Cardiac muscle cell (in vitro differentiated cells and primary cell): ENCODE measurements around the gene TGFBR2. TPM values are rescaled to one million over a fixed set of nuclear protein-coding genes. Genes with fewer than 3 reads are reported as not detected.
A peak's percentile ranks its signal among the peaks of the same experiment; 100 is the strongest.

Experiments
- DNase-seq, 2 donors: peaks; one replicate each; pipeline versions ENCODE4 v3.0.0 to v3.0.0-alpha.2; 2010 to 2017; ENCODE audit warnings: low read depth in 1 of 2, low spot score in 1 of 2
- H3K27ac ChIP-seq: fragments of 200-600 bp; sonication (generic); 2 replicates; pipeline ENCODE4 v1.5.1; 2016
- H3K27me3 ChIP-seq: fragments of 200-600 bp; sonication (generic); 2 replicates; pipeline ENCODE4 v1.6.0; 2016; ENCODE audit warnings: control low read depth
- H3K36me3 ChIP-seq: fragments of 200-600 bp; sonication (generic); 2 replicates; pipeline ENCODE4 v1.5.1; 2016; ENCODE audit warnings: control low read depth
- H3K4me1 ChIP-seq: fragments of 200-600 bp; sonication (generic); 2 replicates; pipeline ENCODE4 v1.8.1; 2017; ENCODE audit warnings: low read depth, mild to moderate bottlenecking, mixed run types
- H3K4me3 ChIP-seq: fragments of 200-600 bp; sonication (generic); 2 replicates; pipeline ENCODE4 v1.5.1; 2016; ENCODE audit warnings: mild to moderate bottlenecking
- H3K9me3 ChIP-seq: fragments of 200-600 bp; sonication (generic); 2 replicates; pipeline ENCODE4 v1.5.1; 2017; ENCODE audit warnings: low read depth, mild to moderate bottlenecking, control low read depth
- polyA plus RNA-seq: library from polyadenylated mRNA; unstranded; fragments of >200 nt; fragmentation: Nextera tagmentation; extraction: Ambion mirVana; gene quantifications from 2 replicates; pipeline ENCODE4 v1.2.1, GENCODE V29; 2016
- total RNA-seq: library from RNA; depleted of rRNA; stranded (reverse); fragments of >200 nt; gene quantifications from 2 replicates; pipeline ENCODE4 v1.2.3, GENCODE V29; 2016
- TF ChIP-seq, protein P1 (sequence below): IDR thresholded peaks from 2 replicates; pipeline ENCODE4 v1.5.1; 2012; ENCODE audit warnings: low read depth, mild to moderate bottlenecking, low read length

The TGFBR2 gene
- total and polyA plus RNA-seq, 2 experiments from 2014 or later: 7.0 to 11.2 TPM

GRCh38 chr3:30607032-30607833 is 832 bp downstream of the TGFBR2 start:
- Histone ChIP-seq H3K27me3 (no peaks in the 10 kb centered on the region), H3K27ac (no peak overlapping the region), H3K4me1 (no peaks in the 10 kb centered on the region), H3K4me3 (peak overlapping the region; percentile 65), H3K9me3 (no peaks in the 10 kb centered on the region), H3K36me3 (no peaks in the 10 kb centered on the region)
- DNase-seq: peak; percentile 61 to 69
- TF ChIP-seq, protein P1, sequence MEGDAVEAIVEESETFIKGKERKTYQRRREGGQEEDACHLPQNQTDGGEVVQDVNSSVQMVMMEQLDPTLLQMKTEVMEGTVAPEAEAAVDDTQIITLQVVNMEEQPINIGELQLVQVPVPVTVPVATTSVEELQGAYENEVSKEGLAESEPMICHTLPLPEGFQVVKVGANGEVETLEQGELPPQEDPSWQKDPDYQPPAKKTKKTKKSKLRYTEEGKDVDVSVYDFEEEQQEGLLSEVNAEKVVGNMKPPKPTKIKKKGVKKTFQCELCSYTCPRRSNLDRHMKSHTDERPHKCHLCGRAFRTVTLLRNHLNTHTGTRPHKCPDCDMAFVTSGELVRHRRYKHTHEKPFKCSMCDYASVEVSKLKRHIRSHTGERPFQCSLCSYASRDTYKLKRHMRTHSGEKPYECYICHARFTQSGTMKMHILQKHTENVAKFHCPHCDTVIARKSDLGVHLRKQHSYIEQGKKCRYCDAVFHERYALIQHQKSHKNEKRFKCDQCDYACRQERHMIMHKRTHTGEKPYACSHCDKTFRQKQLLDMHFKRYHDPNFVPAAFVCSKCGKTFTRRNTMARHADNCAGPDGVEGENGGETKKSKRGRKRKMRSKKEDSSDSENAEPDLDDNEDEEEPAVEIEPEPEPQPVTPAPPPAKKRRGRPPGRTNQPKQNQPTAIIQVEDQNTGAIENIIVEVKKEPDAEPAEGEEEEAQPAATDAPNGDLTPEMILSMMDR: no peak

DNA sequence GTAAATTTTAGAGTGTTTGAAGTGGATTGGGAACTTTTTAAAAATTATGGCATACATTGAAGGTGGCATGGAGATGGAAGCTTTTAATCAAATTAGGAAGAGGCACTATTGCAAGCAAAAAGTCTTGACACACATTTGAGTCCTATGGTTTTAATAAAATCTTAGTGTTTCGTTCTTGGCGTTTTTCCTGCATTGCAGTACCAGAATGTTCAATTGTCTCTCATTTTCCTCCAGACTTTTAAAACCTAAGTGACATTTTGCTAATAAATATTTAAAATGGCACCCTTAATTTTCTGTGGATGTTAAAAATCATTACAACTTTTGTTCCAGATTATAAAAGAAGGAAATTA is 2.2 kb downstream of the TGFBR2 start:
- DNase-seq: no peak
- Histone ChIP-seq H3K4me1 (no peaks in the 10 kb centered on the region), H3K36me3 (no peaks in the 10 kb centered on the region), H3K27ac (no peak overlapping the region), H3K9me3 (no peaks in the 10 kb centered on the region), H3K27me3 (no peaks in the 10 kb centered on the region), H3K4me3 (no peak overlapping the region)
- TF ChIP-seq, protein P1: no peak

GRCh38 chr3:30609930-30610701 is 3.7 kb downstream of the TGFBR2 start:
- DNase-seq: no peak
- no peaks in the 10 kb centered on the region for H3K4me1 ChIP-seq
- H3K36me3 ChIP-seq: no peaks in the 10 kb centered on the region
- H3K27me3 ChIP-seq: no peaks in the 10 kb centered on the region
- H3K27ac ChIP-seq: no peak overlapping the region
- TF ChIP-seq, protein P1: no peak
- no peak overlapping the region for H3K4me3 ChIP-seq
- no peaks in the 10 kb centered on the region for H3K9me3 ChIP-seq

GRCh38 chr3:30610702-30611368 is 4.4 kb downstream of the TGFBR2 start:
- no peak for DNase-seq
- Histone ChIP-seq H3K27me3 (no peaks in the 10 kb centered on the region), H3K9me3 (no peaks in the 10 kb centered on the region), H3K27ac (no peak overlapping the region), H3K4me3 (no peak overlapping the region), H3K4me1 (peaks cover 3% of the 10 kb centered on the region), H3K36me3 (no peaks in the 10 kb centered on the region)
- TF ChIP-seq, protein P1: no peak

DNA sequence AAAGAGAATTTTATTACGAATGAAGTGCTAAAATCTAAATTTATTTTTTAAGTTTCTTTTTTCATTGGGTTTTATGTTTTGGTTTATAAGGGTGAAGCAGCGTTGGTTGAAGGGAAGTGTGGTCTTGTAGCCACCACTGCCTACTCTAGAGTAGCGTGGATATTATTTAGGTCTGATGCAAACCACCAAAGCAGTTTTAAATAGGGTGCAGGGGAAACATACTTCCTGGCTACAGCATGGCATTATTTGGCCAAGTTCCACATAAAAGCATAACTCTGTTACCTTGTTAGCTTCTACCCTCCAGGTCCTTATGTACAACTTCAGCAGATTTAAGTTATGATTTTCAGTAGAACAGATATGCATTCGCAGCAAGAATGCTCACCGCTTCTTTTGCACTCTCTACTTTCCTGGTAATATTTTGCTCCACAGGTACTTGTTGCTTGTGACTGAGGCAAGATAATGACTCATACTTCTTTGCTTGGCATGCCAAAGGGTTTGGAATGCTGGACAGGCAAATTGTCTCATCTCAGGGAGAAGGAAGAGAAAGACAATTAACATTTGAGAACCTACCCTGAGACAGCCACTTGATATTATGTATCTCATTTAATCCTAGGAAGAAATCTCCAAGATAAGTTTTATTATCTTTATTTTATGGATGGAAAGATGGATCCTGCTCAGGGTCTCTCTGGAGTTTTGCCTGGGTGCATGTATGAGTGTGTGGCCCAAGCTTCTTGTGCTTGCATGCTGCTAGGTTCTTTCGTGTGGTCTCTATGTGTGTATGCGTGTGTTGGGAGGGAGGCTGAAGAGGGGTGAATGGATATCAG is 5.4 kb downstream of the TGFBR2 start:
- H3K36me3 ChIP-seq: no peaks in the 10 kb centered on the region
- no peak overlapping the region for H3K27ac ChIP-seq
- peaks cover 10% of the 10 kb centered on the region for H3K4me1 ChIP-seq
- no peaks in the 10 kb centered on the region for H3K27me3 ChIP-seq
- peak in 1 of 2 donors; percentile 52 for DNase-seq
- no peak overlapping the region for H3K4me3 ChIP-seq
- no peaks in the 10 kb centered on the region for H3K9me3 ChIP-seq
- TF ChIP-seq, protein P1: no peak
